SW480 (cell line): ENCODE measurements around the gene NKD2.
A peak's percentile ranks its signal among the peaks of the same experiment; 100 is the strongest.
"Not testable (repeated sequence)": the region's sequence is repeated elsewhere in the genome, so short reads cannot be mapped to it uniquely, and the experiment has no call there.

ENCODE experiments used
- DNase-seq: peaks from one replicate; pipeline ENCODE4 v3.0.0-alpha.2; 2016; ENCODE audit warnings: low spot score

NKD2 gene

DNA sequence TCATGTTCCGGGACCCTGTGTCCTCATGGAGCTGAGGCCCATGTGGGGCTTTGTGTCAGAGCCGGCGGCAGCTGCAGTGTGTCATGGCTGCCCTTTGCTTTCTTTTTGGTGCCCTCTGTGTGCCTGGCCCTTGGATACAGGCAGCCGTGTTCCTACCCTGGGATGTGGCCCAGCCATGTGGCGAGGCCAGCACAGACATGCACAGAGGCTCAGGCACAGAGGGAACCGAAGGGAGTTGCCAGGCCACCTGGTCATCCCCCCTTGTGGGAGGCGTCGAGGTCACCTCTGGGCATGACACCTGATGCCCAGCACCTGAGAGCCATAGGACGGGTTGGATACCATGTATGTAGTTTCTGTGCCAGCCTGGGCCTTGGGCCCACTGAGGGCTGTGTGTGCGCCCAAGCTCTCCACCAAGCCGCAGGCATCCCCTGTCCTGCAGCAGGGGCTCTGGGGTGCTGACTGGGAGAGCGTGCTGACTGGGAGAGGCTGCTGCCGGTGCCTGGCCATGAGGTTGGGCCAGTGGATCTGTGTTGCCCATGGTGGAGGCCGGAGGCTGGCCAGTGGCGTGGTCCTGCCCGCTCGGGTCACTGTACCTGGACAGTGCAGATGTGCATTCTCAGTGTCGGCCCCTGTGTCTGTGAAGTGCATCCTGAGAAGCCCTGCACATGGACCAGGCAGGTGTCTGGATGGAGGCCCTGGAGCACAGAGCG lies 4.8 kb downstream of the NKD2 start:
- no peak for DNase-seq

DNA sequence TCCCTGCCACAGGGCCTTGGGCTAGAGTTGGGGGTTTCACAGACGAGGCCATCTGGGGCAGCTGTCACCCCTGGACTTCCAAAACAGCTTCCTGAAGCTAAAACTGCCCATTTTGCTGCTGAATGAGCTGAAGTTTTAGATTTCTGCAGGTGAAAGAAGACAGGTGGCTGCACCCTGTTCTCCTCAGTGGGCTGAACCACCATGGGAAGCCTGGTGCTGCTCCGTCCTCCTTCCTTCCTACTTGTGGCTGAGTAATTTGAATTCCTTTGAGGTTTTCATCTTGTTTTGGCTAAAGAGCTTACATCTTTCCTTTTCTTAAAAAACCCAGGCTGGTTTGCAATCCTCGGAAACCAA lies 5.3 kb downstream of the NKD2 start:
- DNase-seq, result no peak

DNA sequence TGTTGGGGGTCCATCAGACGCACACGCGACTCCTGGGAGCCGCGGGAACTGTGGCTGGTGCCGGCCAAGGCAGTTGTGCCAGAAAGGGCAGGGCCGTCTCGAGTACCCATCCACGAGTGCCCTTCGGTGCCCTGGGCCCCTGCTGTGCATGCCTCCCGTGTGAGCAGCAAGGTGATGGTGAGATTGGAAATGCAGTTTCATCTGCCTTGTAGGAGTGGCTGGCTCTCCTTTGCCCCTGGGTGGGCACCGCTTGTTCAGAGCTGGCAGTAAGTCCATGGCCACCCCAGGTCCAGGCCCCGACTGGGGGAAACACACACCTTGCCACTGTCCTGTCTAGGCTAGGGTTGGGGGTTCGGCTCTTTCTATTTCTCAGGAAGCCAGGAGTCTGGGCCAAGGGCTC lies 5.7 kb downstream of the NKD2 start:
- no peak for DNase-seq

DNA sequence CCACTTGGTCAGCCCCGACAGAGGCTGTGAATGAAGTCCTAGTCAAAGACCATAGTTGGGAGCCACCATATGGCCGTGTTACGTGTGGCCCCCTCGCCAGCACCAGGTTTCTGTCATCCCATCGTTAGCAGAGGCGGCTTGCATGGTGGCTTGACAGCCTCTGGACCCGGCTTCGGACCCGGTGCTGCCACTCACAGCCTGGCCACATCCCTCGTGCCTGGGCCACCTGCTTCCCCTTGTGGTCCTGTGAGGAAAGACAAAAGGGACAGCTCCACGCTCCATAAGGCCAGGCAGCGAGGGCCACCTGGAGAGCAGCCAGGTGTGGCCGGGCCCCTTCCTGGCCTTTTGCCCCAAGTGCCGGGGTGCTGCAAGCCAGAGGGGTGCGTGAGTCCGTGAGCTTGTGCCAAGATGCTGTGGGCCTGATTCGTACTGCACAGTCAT lies 6.2 kb downstream of the NKD2 start:
- no peak for DNase-seq

DNA sequence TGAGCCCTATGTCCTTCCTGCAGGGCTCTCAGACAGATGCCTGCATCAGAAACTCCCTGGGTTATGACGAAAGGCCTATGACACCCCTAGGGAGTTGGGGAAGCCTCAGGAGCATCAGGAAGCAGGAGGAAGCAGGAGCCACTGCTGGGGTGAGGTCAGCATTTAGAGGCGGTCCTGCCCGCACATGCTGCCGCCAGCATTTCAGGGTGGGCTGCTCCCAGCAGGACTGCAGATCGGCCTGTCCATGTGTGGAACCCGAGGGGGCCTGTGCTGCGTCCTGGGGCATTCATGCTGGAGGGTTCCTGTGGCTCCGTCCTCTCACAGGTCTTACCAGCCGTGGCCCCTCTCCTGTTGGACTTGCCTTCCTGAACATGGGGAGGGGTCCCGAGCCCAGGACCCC lies 6.9 kb downstream of the NKD2 start:
- DNase-seq, result no peak

DNA sequence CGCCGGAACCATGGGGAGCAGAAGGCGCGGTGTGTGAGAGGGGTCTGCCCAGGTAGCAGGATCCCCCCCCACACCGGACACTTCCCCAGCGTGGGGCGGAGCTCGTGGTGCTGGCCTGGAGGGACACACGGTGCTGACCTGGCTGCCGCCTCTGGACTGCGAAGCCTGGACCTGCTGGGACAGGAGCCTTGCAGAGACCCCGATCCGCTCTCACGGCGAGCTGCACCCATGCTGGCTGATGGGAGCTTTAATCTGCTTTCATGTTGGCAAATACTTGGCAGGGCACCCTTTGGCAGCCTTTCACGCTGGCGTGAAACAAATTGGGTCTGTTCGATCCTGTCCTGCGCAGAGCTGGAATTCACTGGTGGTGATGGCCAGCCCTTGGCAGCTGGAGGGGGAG lies 7.4 kb downstream of the NKD2 start:
- DNase-seq, result no peak

DNA sequence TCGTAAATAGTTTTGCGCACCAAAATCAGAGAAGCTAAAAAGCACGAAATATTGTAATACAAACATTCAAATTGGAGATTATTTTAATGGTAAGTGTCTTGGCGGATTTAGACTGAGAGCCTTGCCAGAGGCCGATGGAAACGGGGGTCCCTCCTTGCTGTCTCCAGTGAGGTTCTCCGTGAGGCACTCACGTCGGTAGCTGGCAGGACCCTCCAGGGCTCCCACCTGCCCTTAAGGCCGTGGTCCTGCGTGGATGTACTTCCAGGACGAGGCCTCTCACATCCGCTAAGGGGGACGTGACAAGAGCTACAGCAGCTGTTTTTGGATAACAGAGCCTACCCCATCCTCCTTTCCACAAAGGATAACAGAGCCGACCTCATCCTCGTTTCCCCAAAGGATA lies 7.9 kb downstream of the NKD2 start:
- DNase-seq, result no peak

DNA sequence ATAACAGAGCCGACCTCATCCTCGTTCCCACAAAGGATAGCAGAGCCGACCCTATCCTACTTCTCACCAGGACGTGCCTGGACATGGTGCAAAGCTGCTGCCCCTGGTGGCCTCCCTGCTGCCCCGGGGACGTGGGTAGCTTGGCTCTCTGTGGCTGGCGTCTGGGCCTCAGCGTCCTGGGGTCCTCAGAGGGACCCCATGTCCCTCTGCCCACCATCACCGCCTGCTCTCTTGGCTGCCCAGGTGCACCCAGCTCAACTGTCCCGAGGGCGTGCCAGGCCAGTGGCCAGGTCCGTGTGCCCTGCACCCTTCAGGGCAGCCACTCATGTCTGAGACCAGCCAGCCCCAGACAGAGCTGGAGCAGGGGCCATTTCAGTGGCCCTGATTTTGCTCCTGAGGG lies 8.5 kb downstream of the NKD2 start:
- no peak for DNase-seq

DNA sequence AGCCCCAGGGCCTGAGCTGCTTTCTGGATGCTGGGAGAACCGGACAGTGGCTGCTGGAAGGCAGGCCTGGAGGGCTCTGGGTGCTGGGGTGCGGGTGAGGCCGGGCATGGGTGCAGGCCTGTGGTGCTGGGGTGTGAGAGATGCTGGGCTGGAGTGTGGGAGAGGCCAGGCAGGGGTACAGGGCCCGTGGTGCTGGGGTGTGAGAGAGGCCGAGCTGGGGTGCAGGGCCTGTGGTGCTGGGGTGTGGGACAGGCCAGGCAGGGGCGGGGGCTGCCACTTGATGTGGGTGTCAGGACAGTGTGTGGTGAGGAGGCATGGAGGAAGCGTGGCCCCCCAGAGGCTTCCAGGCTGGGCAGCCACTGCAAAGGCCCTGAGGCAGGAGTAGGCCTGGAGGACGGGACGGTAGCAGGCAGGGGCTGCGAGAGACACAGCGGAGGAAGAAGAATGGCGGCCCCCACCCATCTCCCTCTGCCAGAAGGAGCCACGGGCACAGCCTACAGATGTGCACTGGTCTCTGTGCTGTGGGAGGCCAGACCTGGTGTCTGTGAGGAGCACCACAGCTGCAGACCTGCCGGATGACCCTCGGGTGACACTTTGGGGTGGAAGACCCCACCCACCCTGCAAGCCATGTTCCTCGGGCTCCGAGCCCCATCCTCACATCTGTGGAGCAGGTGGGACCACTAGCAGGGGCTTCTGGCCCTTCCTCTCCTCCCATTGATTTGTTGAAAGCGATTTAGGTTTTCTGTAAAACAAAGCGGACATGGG lies 9.3 kb downstream of the NKD2 start:
- DNase-seq, result no peak

DNA sequence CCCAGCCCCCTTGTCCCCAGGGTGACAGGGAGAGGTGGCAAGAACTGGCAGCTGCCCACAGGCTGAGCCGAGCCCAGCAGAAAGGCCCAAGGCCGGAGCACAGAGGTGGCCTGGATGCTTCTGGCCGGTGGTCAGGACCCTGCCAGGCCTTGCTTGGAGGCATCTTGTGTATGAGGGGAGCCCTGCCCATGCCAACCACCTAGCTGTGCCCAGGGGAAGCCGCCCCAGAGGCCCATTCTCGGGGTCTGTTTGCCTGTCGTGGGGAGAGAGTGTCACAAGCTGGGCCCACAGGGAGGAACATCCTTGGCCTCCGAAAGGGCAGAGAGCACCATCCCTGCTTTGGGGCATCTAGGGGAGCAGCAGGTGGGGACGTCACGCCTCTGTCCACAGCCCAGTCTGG lies 10.0 kb downstream of the NKD2 start:
- DNase-seq, result no peak

DNA sequence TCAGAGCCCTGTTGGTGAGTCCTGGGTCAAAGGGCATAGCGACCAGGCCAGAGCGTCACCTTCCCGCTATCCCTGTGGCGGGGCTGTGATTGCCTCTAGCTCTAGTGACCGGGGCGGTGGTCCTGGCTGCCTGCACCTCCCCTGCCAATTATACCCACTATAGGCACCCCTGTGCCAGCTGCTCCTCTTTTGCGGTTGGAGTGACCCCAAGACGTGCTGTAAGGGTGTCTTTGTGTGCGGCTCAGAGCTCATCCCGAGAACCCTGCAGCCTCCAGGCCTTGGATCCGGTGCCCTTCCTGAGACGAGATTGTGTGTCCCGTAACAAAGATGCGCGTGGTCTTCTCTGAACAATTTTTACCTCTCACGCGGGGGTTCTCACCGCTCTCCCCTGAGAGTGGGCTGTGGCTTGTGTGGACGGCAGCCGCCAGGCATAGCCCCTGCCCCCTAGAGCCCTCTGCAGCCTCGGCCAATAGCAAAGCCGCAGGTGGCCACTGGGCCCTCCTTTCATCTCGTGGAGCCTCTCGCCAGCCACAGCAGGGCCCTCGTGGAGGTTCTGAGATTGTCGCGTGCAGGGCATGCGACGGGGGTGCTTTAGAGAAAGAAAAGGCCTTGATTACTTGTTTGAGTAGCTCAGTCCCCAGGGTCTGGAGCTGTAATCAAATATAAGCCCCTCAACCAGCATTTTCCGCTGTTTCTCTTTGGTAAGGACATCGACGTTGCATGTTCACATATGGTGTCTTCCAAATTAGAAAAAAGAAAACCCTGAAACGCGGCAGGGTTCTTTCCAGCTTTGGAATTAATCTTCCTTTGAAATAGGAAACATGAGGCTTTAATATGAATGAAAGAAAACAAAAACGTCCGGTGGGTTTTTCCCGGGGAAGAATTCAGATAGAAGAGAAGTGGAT lies 10.7 kb downstream of the NKD2 start:
- no peak for DNase-seq

DNA sequence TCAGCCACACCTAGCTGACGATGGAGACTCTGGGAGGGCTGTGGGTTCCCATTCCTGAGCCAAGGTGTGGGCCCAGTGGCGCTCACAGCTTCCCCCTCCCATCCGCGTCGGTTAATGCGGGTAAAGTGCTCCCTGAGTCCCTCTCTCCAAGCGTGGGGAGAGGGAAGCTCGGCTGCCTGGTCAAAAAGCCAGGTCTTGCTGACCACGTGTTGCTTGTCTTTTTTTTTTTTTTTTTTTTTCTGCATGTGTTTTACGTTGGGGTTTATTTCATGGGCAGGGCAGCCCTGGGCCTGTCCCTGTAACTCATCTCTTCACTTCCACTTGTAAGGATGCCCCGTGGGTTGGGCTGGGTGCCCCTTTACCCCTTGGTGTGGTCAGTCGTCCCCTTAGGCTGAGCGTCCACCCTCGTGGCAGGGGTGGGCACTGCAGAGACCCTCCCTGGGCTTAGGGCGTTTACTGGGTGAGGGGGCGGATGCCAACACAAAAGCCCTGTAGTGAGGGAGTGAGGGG lies 11.9 kb downstream of the NKD2 start:
- no peak for DNase-seq

DNA sequence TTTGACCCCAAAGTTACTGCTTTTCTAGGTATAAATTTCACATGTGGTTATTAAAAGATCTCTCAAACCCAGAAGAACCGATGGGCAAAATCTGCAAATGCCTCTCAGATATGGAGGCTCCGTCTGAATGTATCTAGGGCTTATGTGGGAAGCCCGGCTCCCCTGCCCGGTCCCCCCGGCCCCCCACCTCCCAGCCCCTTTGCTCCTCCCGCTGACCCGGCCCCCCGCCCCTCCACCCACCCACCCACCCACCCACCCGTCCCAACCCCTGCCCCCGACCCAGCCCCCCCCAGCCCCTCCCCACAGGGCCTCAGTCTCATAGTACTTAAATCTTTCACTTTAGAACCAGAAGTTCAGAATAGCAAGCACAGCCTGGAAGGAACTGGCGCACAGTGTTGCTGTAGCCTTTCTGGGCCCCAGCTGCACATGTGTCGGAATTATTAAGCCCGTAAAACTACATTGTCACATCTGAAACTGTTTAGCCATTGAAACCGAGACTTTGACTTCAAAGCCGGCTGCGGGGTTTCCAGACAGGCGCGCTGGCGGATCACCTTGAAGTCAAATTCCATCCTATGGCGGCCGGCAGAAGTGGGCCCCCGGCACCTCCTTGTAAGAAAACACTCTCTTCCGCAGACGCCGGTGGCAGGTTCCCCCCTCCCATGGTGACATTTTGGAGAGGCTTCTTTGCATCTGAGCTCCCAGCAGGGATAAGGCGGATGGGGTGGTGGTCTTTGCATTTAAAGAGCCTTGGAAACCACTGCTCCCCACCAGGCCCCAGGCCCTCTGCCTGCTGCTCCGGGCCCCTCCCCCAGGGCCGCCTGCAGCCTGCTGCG lies 12.8 kb downstream of the NKD2 start:
- peak; percentile 40 for DNase-seq

DNA sequence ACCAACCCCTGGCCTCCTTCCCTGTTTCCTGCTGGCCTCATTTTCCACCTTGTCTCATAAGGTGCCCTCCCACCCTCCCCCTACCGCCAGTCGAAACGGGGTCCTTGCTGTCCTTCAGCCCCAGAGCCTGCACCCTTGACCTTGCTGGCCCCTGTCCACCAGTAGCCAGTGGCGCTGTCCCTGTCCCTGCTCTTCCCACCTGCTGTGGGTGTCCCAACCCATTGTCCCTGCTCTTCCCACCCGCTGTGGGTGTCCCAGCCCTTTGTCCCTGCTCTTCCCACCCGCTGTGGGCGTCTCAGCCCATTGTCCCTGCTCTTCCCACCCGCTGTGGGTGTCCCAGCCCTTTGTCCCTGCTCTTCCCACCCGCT lies 13.4 kb downstream of the NKD2 start:
- not testable (repeated sequence) for DNase-seq

DNA sequence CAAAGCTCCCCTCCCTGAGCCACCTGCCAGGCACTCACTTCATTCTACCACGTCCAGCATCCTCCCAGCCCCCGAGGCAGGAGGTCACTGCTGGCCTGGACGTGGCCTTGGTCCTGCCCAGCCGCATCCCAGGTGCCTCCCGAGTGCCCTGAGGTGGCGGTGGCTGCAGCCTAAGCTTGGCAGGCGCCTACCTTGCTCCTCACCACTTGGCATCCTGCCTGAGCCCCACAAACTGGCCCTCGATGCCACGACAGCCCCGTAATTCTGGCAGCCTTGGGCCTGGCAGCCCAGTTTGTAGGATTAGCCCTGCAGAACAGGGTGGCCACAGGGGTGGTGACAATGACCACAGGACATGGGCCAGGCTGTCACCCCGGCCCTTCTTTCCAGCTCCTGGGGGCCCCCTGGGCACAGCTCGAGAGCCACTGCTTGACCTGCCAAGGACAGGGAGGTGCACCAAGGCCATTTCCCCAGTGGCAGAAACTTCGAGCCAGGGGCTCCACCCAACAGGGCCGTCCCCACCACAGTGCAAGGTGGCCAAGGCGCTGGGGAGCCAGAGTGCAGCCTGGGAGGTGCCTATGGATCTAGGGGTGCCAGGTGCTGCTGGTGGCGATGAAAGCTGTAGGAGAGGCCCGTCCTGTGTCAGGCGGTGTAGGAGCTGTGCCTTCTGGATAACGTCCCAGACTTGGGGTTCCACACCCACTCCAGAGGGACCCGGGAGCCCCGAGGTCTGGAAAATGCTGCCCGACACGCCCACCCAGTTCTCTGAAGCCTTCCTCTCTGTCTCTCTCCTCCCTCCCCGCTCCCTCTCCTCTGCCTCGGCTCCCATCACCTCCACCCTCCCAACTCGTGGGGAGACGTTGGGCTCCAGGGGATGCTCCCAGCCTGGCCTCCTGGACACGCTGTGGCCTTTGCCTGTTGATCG lies 18.4 kb downstream of the NKD2 start:
- no peak for DNase-seq

DNA sequence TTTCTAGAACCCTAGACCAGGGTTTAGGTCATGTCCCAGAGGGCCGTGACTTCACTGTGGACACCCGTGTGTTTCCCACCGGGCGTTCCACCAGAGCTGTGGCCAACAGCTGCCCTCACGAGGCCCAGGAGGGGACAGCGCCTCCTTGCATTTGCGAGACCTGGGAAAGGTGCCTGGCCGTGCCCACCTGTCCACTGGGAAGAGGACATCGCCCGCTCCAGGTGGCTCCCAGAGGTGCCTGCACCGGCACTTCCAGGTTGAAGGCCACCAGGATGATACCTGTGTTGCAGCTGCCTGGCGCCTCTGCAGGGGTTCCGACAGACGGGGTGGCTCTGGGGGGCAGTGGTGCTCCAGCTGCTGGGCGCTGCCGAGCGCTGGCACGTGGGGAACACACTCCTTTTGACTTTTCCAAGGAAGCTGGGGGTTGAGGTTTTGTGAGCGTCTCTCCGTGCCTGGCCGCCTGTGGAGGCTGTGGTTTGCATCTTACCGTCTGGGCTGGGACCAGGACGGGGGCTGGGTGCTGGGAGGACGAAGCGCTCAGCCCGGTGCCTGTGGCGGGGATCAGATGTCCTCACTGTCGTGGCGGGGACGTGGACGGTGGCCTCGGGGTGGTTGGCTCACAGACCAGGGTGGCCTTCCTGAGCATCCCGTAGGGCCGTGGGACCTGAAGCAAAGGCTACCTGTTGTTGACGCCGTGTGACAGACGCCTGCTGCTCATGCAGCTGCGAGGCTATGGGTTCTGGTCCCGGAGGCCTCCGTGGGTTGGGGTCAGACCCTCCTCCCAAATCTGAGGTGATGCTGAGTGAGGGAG lies 19.2 kb downstream of the NKD2 start:
- no peak for DNase-seq

DNA sequence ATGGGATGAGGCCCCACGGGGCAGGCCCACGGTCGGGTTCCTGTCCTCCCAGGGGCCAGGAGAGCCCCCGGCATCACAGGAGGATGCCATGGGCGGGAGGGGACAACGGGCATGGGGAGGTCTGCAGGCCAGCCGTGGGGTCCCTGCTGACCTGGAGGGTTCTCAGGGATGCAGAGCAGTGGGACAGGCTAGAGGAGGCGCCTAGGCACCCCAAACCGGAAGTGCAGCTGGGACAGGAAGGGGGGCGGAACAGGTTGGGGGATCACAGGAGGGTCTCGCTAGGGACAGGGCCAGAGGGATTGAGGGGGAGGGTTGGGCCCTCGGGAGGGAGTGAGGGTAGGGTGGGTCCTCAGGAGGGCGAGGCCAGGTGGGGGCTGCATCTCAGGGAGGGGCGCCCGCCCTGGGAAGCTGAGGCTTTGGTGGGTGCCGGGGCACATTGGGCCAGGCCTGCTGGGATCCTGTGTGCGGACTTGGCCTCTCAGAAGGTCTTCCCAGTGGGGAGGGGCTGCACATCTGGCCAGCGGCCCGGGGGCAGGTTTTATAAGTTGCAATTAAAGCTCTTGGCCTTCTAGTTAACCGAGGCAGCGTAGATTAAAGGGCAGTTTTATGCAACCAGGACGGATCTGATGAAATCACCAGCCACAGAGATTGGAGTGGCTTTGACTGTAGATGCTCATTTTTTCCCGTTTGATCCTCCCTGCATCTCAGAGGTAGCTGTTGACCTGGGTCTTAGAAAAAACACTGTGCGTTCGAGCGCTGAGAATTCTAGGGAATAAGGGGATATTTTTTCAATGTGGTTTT lies 20.1 kb downstream of the NKD2 start:
- DNase-seq, result no peak

DNA sequence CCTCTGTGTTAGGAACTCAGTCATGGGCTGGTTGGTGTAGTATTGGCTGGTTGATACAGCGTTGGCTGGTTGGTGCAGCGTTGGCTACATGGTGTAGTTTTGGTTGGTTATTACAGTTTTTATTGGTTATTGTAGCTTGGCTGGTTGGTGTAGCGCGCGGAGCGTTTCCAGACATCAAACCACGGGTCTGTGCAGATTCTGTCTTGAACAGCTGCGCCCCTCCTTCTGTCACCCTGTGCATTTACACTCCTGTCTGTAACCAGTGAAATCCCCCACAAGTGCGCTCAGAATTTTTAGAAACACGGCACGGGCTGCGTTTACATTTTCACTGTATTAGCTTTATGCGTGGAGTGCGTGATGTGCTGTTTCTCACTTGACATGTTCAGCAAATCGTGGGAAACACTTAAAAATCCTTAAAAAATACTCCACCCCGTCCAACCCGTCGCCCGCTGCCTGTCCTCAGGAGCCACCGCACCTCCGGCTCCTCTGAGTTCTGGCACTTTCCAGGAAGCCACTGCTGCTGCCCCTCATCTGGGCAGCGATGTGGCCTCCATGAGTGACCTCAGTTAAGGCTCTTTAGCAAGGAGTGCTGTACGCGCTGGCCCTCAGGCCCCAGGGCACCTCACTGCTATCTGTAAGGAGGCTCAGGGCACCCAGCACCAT lies 20.8 kb downstream of the NKD2 start:
- DNase-seq, result no peak
